ENCODE measurements around the gene BBS9. TPM values are rescaled to one million over a fixed set of nuclear protein-coding genes. Genes with fewer than 3 reads are reported as not detected.
A peak's percentile ranks its signal among the peaks of the same experiment; 100 is the strongest.

BBS9 gene
- total RNA-seq, 1 experiment from 2014 or later = 5.1 TPM

DNA sequence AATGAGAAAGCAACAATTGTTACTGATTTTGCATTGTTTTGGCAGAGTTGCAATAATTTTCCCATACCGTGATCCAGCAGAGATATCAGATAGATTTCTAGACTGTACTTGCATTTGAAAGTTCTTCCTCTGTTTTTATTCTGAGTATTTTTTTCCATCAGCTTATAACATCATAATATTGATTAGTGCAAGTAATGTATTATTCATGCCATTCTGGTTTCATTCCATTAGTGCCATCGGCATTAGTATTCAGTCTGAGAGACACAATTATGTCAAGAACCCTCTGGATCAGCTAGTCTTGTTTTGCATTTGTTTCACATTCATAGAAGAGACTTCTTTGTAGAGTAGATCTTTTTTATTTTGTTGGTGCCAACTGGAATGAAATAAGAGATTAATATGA lies 304.0 kb downstream of the BBS9 start:
- intact Hi-C loops (cut with micrococcal nuclease) = no loop called here
- H3K27me3 Mint-ChIP-seq (ENCODE audit: insufficient read depth, unreplicated experiment) = no peaks in the 10 kb centered on the region
- no peaks in the 10 kb centered on the region for H3K36me3 Mint-ChIP-seq (ENCODE audit: insufficient read depth, unreplicated experiment)
- no peak overlapping the region for H3K4me3 Mint-ChIP-seq (ENCODE audit: unreplicated experiment)
- no peaks in the 10 kb centered on the region for H3K9me3 Mint-ChIP-seq (ENCODE audit: unreplicated experiment)
- CTCF ChIA-PET = interaction anchor here (1.1 kb wide), 1 partner anchor 42 kb away, joined by 3 read pairs; no protein-coding TSS in a partner anchor
- no peaks in the 10 kb centered on the region for H3K4me1 Mint-ChIP-seq (ENCODE audit: insufficient read depth, unreplicated experiment)
- BruUV-seq (replicated peaks) = no TSS peak
- POLR2A ChIA-PET = no interaction called here
- no peak for DNase-seq (ENCODE audit: unreplicated experiment)
- TF ChIP-seq, protein P1, sequence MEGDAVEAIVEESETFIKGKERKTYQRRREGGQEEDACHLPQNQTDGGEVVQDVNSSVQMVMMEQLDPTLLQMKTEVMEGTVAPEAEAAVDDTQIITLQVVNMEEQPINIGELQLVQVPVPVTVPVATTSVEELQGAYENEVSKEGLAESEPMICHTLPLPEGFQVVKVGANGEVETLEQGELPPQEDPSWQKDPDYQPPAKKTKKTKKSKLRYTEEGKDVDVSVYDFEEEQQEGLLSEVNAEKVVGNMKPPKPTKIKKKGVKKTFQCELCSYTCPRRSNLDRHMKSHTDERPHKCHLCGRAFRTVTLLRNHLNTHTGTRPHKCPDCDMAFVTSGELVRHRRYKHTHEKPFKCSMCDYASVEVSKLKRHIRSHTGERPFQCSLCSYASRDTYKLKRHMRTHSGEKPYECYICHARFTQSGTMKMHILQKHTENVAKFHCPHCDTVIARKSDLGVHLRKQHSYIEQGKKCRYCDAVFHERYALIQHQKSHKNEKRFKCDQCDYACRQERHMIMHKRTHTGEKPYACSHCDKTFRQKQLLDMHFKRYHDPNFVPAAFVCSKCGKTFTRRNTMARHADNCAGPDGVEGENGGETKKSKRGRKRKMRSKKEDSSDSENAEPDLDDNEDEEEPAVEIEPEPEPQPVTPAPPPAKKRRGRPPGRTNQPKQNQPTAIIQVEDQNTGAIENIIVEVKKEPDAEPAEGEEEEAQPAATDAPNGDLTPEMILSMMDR (IDR thresholded peaks at IDR 0.05; ENCODE audit: unreplicated experiment) = no peak
- H3K27ac Mint-ChIP-seq (ENCODE audit: low read depth, unreplicated experiment) = no peak overlapping the region

DNA sequence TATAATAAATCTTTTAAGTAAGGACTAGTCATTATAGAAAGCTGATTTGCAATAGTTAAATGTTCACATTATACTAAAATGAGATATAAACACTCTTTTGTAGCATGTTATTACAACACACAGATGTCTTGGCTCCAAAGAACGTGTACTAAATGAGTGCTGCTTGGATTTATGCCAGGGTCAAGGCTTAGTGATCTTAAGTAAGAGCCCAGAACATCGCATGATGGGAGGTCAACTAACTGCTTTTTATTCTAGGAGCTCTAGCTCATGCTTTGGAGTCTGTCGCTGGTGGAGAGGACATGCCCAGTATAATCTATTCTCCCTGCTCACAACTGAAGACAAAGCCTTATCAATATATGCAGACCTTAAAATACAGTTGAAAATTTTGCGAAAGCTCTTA lies 315.1 kb downstream of the BBS9 start:
- Mint-ChIP-seq H3K9me3 (ENCODE audit: unreplicated experiment) (no peaks in the 10 kb centered on the region), H3K36me3 (ENCODE audit: insufficient read depth, unreplicated experiment) (no peaks in the 10 kb centered on the region), H3K27ac (ENCODE audit: low read depth, unreplicated experiment) (no peak overlapping the region), H3K27me3 (ENCODE audit: insufficient read depth, unreplicated experiment) (no peaks in the 10 kb centered on the region), H3K4me1 (ENCODE audit: insufficient read depth, unreplicated experiment) (no peaks in the 10 kb centered on the region), H3K4me3 (ENCODE audit: unreplicated experiment) (no peak overlapping the region)
- intact Hi-C loops (cut with micrococcal nuclease) = no loop called here
- peak; percentile 52 for DNase-seq (ENCODE audit: unreplicated experiment)
- ChIA-PET CTCF (interaction anchor here (1.0 to 3.2 kb wide), 2 partner anchors 14 to 145 kb away, joined by 3 to 11 read pairs; no protein-coding TSS in a partner anchor), POLR2A (no interaction called here)
- no TSS peak for BruUV-seq (replicated peaks)
- TF ChIP-seq, protein P1 (IDR thresholded peaks at IDR 0.05; ENCODE audit: unreplicated experiment) = no peak

DNA sequence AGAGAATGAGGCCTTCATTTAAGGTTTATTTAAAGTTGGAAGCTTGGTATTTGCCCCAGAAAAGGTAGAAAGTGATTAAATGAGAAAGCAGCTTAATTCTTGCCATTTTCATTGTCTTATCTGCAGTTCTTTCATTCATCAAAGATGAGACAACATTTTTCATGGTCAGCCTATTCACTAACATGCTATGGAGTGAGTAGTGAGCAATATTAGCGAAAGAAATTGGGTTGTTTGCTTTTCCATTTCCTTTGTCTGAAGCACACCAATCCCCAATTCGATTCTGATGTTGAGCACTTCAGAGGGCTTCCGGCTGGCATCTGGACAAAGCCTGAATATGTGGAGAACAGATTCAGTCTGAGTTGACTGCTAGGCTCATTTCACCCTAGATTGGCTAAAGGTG lies 317.2 kb downstream of the BBS9 start:
- H3K27ac Mint-ChIP-seq (ENCODE audit: low read depth, unreplicated experiment) = no peak overlapping the region
- no peaks in the 10 kb centered on the region for H3K4me1 Mint-ChIP-seq (ENCODE audit: insufficient read depth, unreplicated experiment)
- no peaks in the 10 kb centered on the region for H3K27me3 Mint-ChIP-seq (ENCODE audit: insufficient read depth, unreplicated experiment)
- intact Hi-C loops (cut with micrococcal nuclease) = no loop called here
- BruUV-seq (replicated peaks) = no TSS peak
- TF ChIP-seq, protein P1 (IDR thresholded peaks at IDR 0.05; ENCODE audit: unreplicated experiment) = no peak
- H3K4me3 Mint-ChIP-seq (ENCODE audit: unreplicated experiment) = no peak overlapping the region
- H3K36me3 Mint-ChIP-seq (ENCODE audit: insufficient read depth, unreplicated experiment) = no peaks in the 10 kb centered on the region
- H3K9me3 Mint-ChIP-seq (ENCODE audit: unreplicated experiment) = no peaks in the 10 kb centered on the region
- ChIA-PET CTCF (interaction anchor here (3.2 kb wide), 1 partner anchor 12 kb away, joined by 11 read pairs; no protein-coding TSS in a partner anchor), POLR2A (no interaction called here)
- DNase-seq (ENCODE audit: unreplicated experiment) = no peak

DNA sequence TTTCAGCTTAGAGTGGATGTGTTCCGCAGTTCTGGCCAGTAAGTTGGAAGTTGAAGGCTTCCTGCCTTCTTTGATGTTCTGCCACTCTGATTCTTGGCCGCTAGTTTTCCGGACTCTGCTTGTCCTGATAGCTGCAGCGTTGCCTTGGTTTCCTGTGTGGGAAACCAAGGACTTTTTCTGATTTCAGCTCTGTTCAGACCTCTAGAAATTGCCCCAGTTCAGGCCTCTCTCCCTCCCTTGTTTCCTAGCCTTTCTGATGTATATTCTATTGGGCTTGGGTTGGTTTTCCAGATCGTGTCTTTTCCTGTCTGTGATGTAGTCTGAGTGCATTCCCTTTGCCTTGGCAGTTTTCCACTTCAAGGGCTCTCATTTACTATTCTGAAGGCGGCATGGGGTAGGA lies 318.7 kb downstream of the BBS9 start:
- CTCF ChIA-PET = interaction anchor here (0.6 kb wide), 1 partner anchor 24 kb away, joined by 3 read pairs; no protein-coding TSS in a partner anchor
- H3K4me1 Mint-ChIP-seq (ENCODE audit: insufficient read depth, unreplicated experiment) = peaks cover 2% of the 10 kb centered on the region
- POLR2A ChIA-PET = no interaction called here
- no peak for DNase-seq (ENCODE audit: unreplicated experiment)
- intact Hi-C loops (cut with micrococcal nuclease) = no loop called here
- no TSS peak for BruUV-seq (replicated peaks)
- H3K4me3 Mint-ChIP-seq (ENCODE audit: unreplicated experiment) = no peak overlapping the region
- H3K36me3 Mint-ChIP-seq (ENCODE audit: insufficient read depth, unreplicated experiment) = no peaks in the 10 kb centered on the region
- no peaks in the 10 kb centered on the region for H3K9me3 Mint-ChIP-seq (ENCODE audit: unreplicated experiment)
- peak overlapping the region; percentile 43 for H3K27ac Mint-ChIP-seq (ENCODE audit: low read depth, unreplicated experiment)
- H3K27me3 Mint-ChIP-seq (ENCODE audit: insufficient read depth, unreplicated experiment) = no peaks in the 10 kb centered on the region
- TF ChIP-seq, protein P1 (IDR thresholded peaks at IDR 0.05; ENCODE audit: unreplicated experiment) = no peak

All from MCF 10A (cell line).